H9 (cell line): ENCODE results near the gene CFAP97. TPM values are rescaled to one million over a fixed set of nuclear protein-coding genes. Genes with fewer than 3 reads are reported as not detected.

Experiments
- DNase-seq: peaks from one replicate; pipeline ENCODE4 v3.0.0-alpha.2; 2017
- H2AFZ ChIP-seq: one replicate; pipeline ENCODE4 v1.6.1; 2013; ENCODE audit warnings: mild to moderate bottlenecking, low read length, control low read depth, moderate library complexity
- H2AK5ac ChIP-seq: 2 replicates; pipeline ENCODE4 v1.6.1; 2013; ENCODE audit warnings: low read length, control low read depth, mixed read lengths; ENCODE audit not compliant: insufficient read length
- H2BK120ac ChIP-seq: one replicate; pipeline ENCODE4 v1.6.1; 2013; ENCODE audit warnings: low read depth, mild to moderate bottlenecking, low read length, control low read depth, inconsistent platforms; ENCODE audit not compliant: poor library complexity, severe bottlenecking
- H2BK12ac ChIP-seq: 2 replicates; pipeline ENCODE4 v1.6.1; 2013; ENCODE audit warnings: low read length, control low read depth, mixed read lengths, low read depth; ENCODE audit not compliant: insufficient read length
- H2BK15ac ChIP-seq: 2 replicates; pipeline ENCODE4 v1.6.1; 2013; ENCODE audit warnings: low read depth, low read length, control low read depth
- H2BK20ac ChIP-seq: one replicate; pipeline ENCODE4 v1.6.1; 2013; ENCODE audit warnings: low read depth, mild to moderate bottlenecking, low read length, control low read depth, inconsistent platforms; ENCODE audit not compliant: poor library complexity, severe bottlenecking
- H2BK5ac ChIP-seq: 2 replicates; pipeline ENCODE4 v1.6.1; 2013; ENCODE audit warnings: low read length, control low read depth, mixed read lengths; ENCODE audit not compliant: insufficient read length
- H3K14ac ChIP-seq: 2 replicates; pipeline ENCODE4 v1.6.1; 2013; ENCODE audit warnings: low read length, control low read depth; ENCODE audit not compliant: insufficient read depth
- H3K18ac ChIP-seq: 2 replicates; pipeline ENCODE4 v1.6.1; 2013; ENCODE audit warnings: low read depth, mild to moderate bottlenecking, mixed read lengths, low read length, control low read depth; ENCODE audit not compliant: insufficient read length
- H3K23ac ChIP-seq: 2 replicates; pipeline ENCODE4 v1.6.1; 2013; ENCODE audit warnings: low read length, control low read depth, mixed read lengths, low read depth; ENCODE audit not compliant: insufficient read length
- H3K23me2 ChIP-seq: 2 replicates; pipeline ENCODE4 v1.6.1; 2013; ENCODE audit warnings: low read depth, mild to moderate bottlenecking, mixed read lengths, low read length, control low read depth; ENCODE audit not compliant: insufficient read length, poor library complexity, severe bottlenecking
- H3K27ac ChIP-seq: 2 replicates; pipeline ENCODE4 v1.5.1; 2013; ENCODE audit warnings: low read length, control low read depth, mixed read lengths, low read depth; ENCODE audit not compliant: insufficient read length
- H3K27me3 ChIP-seq: 2 replicates; pipeline ENCODE4 v1.6.1; 2013; ENCODE audit warnings: low read length, control low read depth, inconsistent platforms; ENCODE audit not compliant: insufficient read depth
- H3K4ac ChIP-seq: 2 replicates; pipeline ENCODE4 v1.6.1; 2013; ENCODE audit warnings: low read depth, mild to moderate bottlenecking, control low read depth, inconsistent platforms, low read length, moderate library complexity
- H3K4me1 ChIP-seq: 2 replicates; pipeline ENCODE4 v1.6.1; 2013; ENCODE audit warnings: low read length, control low read depth, inconsistent platforms; ENCODE audit not compliant: insufficient read depth
- H3K4me2 ChIP-seq: 2 replicates; pipeline ENCODE4 v1.6.1; 2013; ENCODE audit warnings: low read length, control low read depth, mixed read lengths; ENCODE audit not compliant: insufficient read length, insufficient read depth
- H3K56ac ChIP-seq: 2 replicates; pipeline ENCODE4 v1.6.1; 2013; ENCODE audit warnings: low read depth, mild to moderate bottlenecking, mixed read lengths, low read length, control low read depth; ENCODE audit not compliant: insufficient read length
- H3K79me1 ChIP-seq: 2 replicates; pipeline ENCODE4 v1.6.1; 2013; ENCODE audit warnings: low read depth, mild to moderate bottlenecking, moderate library complexity, low read length, control low read depth, inconsistent platforms; ENCODE audit not compliant: insufficient read depth, poor library complexity, severe bottlenecking
- H3K79me2 ChIP-seq: 2 replicates; pipeline ENCODE4 v1.6.1; 2013; ENCODE audit warnings: low read length, control low read depth, inconsistent platforms; ENCODE audit not compliant: insufficient read depth
- H3K9ac ChIP-seq: 2 replicates; pipeline ENCODE4 v1.6.1; 2013; ENCODE audit warnings: low read length, control low read depth, mixed read lengths; ENCODE audit not compliant: insufficient read length; ENCODE audit errors: extremely low read depth
- H3K9me3 ChIP-seq: one replicate; pipeline ENCODE4 v1.6.1; 2013; ENCODE audit warnings: low read depth, low read length, inconsistent platforms; ENCODE audit not compliant: control insufficient read depth
- H3T11ph ChIP-seq: one replicate; pipeline ENCODE4 v1.6.1; 2013; ENCODE audit warnings: mild to moderate bottlenecking, low read length, control low read depth, inconsistent platforms
- H4K20me1 ChIP-seq: one replicate; pipeline ENCODE4 v1.6.1; 2013; ENCODE audit not compliant: control insufficient read depth, insufficient read length, insufficient read depth
- H4K5ac ChIP-seq: 2 replicates; pipeline ENCODE4 v1.6.1; 2013; ENCODE audit warnings: low read depth, mild to moderate bottlenecking, mixed read lengths, low read length, control low read depth; ENCODE audit not compliant: insufficient read length
- H4K8ac ChIP-seq: replicated peaks from 2 replicates; pipeline ENCODE4 v1.6.1; 2013; ENCODE audit warnings: low read length, control low read depth, mixed read lengths, low read depth; ENCODE audit not compliant: insufficient read length
- H4K91ac ChIP-seq: 2 replicates; pipeline ENCODE4 v1.6.1; 2013; ENCODE audit warnings: low read depth, mild to moderate bottlenecking, moderate library complexity, mixed read lengths, low read length, control low read depth; ENCODE audit not compliant: insufficient read length
- H3K27ac Mint-ChIP-seq, 3 experiments: 2 replicates in 2 of 3; 3 replicates in 1 of 3; pipeline ENCODE4 v1.8.0; 2020 to 2021; ENCODE audit warnings: mixed read lengths in 3 of 3, mild to moderate bottlenecking in 1 of 3, moderate library complexity in 1 of 3
- H3K27me3 Mint-ChIP-seq: 2 replicates; pipeline ENCODE4 v1.8.0; 2021; ENCODE audit warnings: low read depth, mild to moderate bottlenecking, moderate library complexity, mixed read lengths
- H3K36me3 Mint-ChIP-seq, 3 experiments: 2 replicates in 2 of 3; 3 replicates in 1 of 3; pipeline ENCODE4 v1.8.0; 2020 to 2021; ENCODE audit warnings: low read depth in 3 of 3, mixed read lengths in 3 of 3; ENCODE audit not compliant: insufficient read depth in 1 of 3
- H3K4me1 Mint-ChIP-seq, 2 experiments: 2 replicates each; pipeline ENCODE4 v1.8.0; 2020; ENCODE audit warnings: mixed read lengths in 2 of 2
- H3K4me3 Mint-ChIP-seq, 2 experiments: 2 replicates in 1 of 2; 3 replicates in 1 of 2; pipeline ENCODE4 v1.8.0; 2020 to 2021; ENCODE audit warnings: mild to moderate bottlenecking in 2 of 2, mixed read lengths in 2 of 2, moderate library complexity in 1 of 2
- H3K9me3 Mint-ChIP-seq, 2 experiments: 2 replicates in 1 of 2; 3 replicates in 1 of 2; pipeline ENCODE4 v1.8.0; 2020; ENCODE audit warnings: mild to moderate bottlenecking in 2 of 2, mixed read lengths in 2 of 2, moderate library complexity in 1 of 2
- CTCF ChIP-seq: fragments of 200-600 bp; sonication (generic); conservative IDR thresholded peaks from 3 replicates; pipeline ENCODE4 v1.8.0; 2021; ENCODE audit warnings: antibody characterized with exemption, mild to moderate bottlenecking
- WGBS: extraction: QIAGEN DNeasy Blood & Tissue Kit; methylation state at CpG from one replicate; pipeline ENCODE4 v1.1.7; 2013; ENCODE audit warnings: missing lambda C conversion rate, low lambda C conversion rate, mixed read lengths; ENCODE audit not compliant: insufficient read length; ENCODE audit errors: extremely low coverage; 5-methylcytosine and 5-hydroxymethylcytosine counted together
- total RNA-seq: library from RNA; stranded (reverse); gene quantifications from 2 replicates; pipeline ENCODE4 v1.2.1, GENCODE V29; 2021

CFAP97 gene
- total RNA-seq, 1 experiment from 2014 or later = 39.3 TPM

DNA sequence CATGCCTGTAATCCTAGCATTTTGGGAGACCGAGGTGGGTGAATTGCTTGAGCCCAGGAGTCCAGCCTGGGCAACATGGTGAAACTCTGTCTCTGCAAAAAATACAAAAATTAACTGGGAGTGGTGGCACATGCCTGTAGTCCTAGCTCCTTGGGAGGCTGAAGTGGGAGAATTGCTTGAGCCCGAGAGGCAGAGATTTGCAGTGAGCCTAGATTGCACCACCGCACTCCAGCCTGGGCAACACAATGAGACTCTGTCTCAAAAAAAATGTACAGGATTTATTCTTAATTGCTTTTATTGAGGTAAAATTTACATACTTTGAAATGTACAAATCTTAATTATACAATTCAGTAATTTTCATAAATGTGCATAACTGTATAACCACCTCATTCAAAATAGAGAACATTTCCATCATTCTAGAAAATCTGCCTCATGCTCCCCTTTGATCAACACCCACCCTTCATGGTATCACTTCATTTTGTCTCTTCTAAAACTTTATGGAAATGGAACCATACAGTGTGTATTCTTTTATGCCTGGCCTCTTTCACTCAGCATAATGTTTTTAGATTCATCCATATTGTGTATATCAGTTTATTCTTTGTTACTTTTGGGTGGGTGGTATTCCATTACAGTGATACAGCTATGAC is 44.7 kb upstream of the CFAP97 start:
- Mint-ChIP-seq H3K4me3 (no peak overlapping the region), H3K27ac (no peak overlapping the region; a peak in 1 of 7 replicates), H3K36me3 (peaks cover 0 to 22% (median 14%) of the 10 kb centered on the region in 3 experiments; a peak in 5 of 7 replicates), H3K9me3 (no peaks in the 10 kb centered on the region), H3K27me3 (no peaks in the 10 kb centered on the region), H3K4me1 (peaks cover 5 to 21% of the 10 kb centered on the region in 2 experiments)
- no peak overlapping the region for H3T11ph ChIP-seq
- no peak overlapping the region for H3K4me2 ChIP-seq
- H3K18ac ChIP-seq = no peak overlapping the region
- no peak overlapping the region for H4K5ac ChIP-seq
- no peak overlapping the region for H3K4ac ChIP-seq
- H2AK5ac ChIP-seq = no peak overlapping the region
- no peak overlapping the region for H2BK15ac ChIP-seq
- no peaks in the 10 kb centered on the region for H3K27me3 ChIP-seq
- H2BK5ac ChIP-seq = no peak overlapping the region
- H3K79me2 ChIP-seq = no peaks in the 10 kb centered on the region
- no peaks in the 10 kb centered on the region for H3K79me1 ChIP-seq
- H3K27ac ChIP-seq = no peak overlapping the region
- H2BK120ac ChIP-seq = no peak overlapping the region
- no peak overlapping the region for H3K14ac ChIP-seq
- H3K23ac ChIP-seq = no peak overlapping the region
- no peaks in the 10 kb centered on the region for H3K9me3 ChIP-seq
- no peaks in the 10 kb centered on the region for H4K20me1 ChIP-seq
- H3K9ac ChIP-seq = no peak overlapping the region
- no peaks in the 10 kb centered on the region for H3K23me2 ChIP-seq
- no peaks in the 10 kb centered on the region for H3K4me1 ChIP-seq
- H2BK20ac ChIP-seq = no peak overlapping the region
- DNase-seq = no peak
- WGBS = no CpG with 5 or more reads among the region's 3 CpGs
- no peak overlapping the region for H2AFZ ChIP-seq
- H3K56ac ChIP-seq = no peak overlapping the region
- no peak overlapping the region for H2BK12ac ChIP-seq
- no peak overlapping the region for H4K8ac ChIP-seq
- TF ChIP-seq CTCF = no peak
- H4K91ac ChIP-seq = no peak overlapping the region
